Mammary epithelial cell (primary cell): ENCODE measurements around the gene MTHFSD.

Experiments
- EZH2 ChIP-seq: IDR thresholded peaks from 2 replicates; pipeline ENCODE4 v1.6.1; 2012; ENCODE audit warnings: low read length, inconsistent platforms, borderline replicate concordance
- TF ChIP-seq, protein P1 (sequence below), 2 donors: IDR thresholded peaks in 1 of 2; conservative IDR thresholded peaks in 1 of 2; 2 replicates each; pipeline ENCODE4 v1.5.1; 2011 to 2012; ENCODE audit warnings: inconsistent platforms in 2 of 2, low read length in 2 of 2, mild to moderate bottlenecking in 2 of 2, control low read depth in 1 of 2, low read depth in 1 of 2; ENCODE audit not compliant: insufficient read depth in 1 of 2; ENCODE audit errors: extremely low read depth in 1 of 2

DNA sequence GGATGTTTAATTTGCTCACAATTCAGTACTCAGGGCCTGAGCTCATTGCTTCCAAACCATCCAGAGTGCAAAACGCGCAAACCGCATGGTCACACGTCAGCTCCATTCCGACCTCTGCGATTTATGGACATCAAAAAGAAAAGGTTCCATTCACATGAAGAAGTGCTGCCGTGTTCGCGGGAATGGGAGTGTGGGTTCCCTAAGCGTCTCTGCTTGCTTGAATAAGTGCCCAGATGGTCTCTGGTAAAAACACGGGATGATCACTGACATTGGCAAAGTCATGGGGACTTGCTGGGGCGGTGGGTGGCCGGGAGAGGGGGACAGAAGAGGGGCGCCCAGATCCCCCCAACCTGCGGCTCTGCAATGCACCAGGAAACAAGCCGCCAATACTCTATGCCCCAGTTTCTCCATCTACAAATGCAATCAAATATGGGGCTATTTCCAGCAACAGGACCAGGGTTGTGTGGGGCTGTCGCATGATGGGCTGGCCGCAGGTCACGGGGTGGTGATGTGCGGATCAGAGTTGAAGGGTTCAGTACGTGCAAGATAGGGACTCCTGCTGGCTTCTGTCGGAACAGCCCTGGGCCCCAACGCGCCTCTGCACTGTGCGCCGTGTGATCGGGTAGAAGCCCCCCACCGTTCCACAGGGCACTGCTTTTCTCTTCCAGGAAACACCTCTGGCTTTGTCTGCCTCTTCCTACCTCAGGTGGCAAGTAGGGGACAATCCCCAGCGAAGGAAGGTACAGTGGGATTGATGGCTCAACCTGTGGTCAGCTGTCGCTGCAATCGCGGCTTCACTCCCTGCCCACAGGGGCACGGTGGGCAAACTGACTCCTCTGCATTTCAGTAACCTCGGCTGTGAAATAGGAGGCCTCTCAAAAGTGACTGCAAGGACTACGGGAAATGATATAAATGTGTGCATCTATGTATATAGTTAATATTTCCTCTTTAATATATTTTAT is 33.5 kb downstream of the MTHFSD start:
- TF ChIP-seq, protein P1, sequence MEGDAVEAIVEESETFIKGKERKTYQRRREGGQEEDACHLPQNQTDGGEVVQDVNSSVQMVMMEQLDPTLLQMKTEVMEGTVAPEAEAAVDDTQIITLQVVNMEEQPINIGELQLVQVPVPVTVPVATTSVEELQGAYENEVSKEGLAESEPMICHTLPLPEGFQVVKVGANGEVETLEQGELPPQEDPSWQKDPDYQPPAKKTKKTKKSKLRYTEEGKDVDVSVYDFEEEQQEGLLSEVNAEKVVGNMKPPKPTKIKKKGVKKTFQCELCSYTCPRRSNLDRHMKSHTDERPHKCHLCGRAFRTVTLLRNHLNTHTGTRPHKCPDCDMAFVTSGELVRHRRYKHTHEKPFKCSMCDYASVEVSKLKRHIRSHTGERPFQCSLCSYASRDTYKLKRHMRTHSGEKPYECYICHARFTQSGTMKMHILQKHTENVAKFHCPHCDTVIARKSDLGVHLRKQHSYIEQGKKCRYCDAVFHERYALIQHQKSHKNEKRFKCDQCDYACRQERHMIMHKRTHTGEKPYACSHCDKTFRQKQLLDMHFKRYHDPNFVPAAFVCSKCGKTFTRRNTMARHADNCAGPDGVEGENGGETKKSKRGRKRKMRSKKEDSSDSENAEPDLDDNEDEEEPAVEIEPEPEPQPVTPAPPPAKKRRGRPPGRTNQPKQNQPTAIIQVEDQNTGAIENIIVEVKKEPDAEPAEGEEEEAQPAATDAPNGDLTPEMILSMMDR (conservative IDR thresholded peaks at IDR 0.05 in 1 of 2, IDR thresholded peaks at IDR 0.05 in 1 of 2; ENCODE audit: extremely low read depth in 1 of 2, insufficient read depth in 1 of 2, low read depth in 1 of 2, low read length in 2 of 2): no peak
- no peak for TF ChIP-seq EZH2
